Islet precursor cell (in vitro differentiated cells): ENCODE measurements around the gene ANKRD42.
A peak's percentile ranks its signal among the peaks of the same experiment; 100 is the strongest.
"Not testable (repeated sequence)": the region's sequence is repeated elsewhere in the genome, so short reads cannot be mapped to it uniquely, and the experiment has no call there.

Experiments
- DNase-seq: peaks from one replicate; pipeline ENCODE4 v3.0.0-alpha.2; 2018

ANKRD42 gene

DNA sequence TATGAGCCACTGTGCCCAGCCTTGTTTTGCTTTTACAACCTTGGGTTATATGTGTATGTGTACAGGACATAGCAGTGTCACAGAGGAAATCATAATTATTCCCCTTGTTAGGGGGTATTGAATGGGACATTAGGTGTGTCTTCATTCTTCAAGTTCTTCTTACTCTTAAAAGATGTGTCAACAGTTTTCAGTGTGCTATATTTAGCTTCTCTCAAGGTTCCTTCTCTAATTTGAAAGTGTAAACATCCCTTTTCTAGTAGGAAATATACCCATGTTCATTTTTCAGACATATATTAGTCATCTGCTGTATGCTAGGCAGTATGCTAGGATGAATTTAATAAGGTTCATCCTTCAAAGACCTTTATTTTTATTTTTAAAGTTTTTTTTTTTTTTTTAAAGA lies 19.5 kb upstream of the ANKRD42 start:
- DNase-seq, result no peak

GRCh38 chr11:83175815-83176214 lies 17.7 kb upstream of the ANKRD42 start:
- no peak for DNase-seq

DNA sequence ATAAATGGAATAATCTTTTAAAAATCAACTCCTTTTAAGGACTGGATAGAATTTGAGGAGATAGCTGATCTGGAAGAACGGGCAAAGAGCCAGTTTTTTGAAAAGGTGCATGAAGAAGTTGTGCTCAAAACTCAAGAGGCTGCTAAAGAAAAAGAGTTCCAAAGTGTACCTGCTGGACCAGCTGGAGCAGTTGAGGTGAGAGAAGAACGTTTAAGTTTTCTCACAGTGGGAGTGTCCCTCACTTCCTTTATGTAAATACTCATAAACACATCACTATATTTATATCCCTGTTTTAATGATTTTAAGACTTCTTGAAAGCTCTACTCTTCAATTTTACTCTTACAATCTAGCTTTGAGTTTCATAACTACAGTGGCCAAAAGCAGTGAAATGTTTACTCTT lies 11.7 kb upstream of the ANKRD42 start:
- no peak for DNase-seq

DNA sequence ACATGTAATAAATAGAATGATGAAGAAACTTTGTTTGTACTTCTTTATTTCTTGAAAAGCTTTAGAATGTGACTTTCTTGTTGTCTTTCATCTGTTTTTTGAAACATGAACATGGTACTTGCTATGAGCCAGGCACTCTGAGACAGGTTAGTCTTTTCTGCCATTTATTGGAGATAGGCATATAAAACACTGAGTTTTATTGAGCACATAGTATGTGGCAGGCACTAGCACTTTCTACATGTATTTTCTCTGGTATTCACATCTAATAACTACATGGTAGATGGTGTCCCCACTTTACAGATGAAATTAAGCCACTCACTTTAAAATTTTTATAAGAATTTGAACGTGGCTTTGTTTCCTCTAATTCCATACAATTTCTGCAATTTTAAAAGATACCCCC lies 7.7 kb upstream of the ANKRD42 start:
- no peak for DNase-seq

DNA sequence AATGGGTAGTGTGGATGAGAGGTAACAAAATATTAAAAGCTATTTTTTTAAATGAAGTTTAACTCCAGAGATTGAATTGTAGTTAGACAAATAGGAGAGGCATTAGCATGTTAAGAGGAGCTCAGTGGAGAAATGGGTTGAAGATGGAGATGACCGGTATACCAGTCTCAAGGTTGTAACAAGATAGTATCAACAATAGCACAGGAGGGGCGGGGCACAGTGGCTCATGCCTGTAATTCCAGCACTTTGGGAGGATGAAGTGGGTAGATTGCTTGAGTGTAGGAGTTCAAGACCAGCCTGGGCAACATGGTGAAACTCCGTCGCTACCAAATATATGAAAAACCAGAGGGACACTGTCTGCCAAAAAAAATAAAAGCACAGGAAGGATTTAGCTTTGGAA lies 6.0 kb upstream of the ANKRD42 start:
- DNase-seq, result no peak

DNA sequence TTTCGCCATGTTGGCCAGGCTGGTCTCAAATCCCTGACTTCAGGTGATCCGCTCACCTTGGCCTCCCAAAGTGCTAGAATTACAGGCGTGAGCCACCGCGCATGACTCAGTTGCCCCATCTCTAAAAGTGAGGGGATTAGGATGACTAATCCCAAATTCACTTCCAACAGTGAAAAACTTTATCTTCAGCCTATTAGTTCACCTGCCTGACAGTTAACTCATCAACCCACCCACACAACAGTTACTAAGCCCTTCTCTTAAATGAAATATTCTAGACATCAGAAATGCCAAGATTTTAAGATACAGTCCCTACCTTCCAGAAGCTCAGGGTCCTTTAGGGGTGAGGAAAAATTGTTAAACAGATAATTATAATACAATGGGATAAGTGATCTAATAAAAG lies 2.0 kb upstream of the ANKRD42 start:
- DNase-seq, result no peak

GRCh38 chr11:83191986-83192385 lies 1.5 kb upstream of the ANKRD42 start:
- no peak for DNase-seq

- no peak for DNase-seq
Measured at GRCh38 chr11:83192606-83193245, 786 bp upstream of the ANKRD42 start.

- DNase-seq, result peak; percentile 82
Measured at GRCh38 chr11:83194281-83195142, 1.0 kb downstream of the ANKRD42 start.

- no peak for DNase-seq
Measured at GRCh38 chr11:83195143-83195466, 1.6 kb downstream of the ANKRD42 start.

DNA sequence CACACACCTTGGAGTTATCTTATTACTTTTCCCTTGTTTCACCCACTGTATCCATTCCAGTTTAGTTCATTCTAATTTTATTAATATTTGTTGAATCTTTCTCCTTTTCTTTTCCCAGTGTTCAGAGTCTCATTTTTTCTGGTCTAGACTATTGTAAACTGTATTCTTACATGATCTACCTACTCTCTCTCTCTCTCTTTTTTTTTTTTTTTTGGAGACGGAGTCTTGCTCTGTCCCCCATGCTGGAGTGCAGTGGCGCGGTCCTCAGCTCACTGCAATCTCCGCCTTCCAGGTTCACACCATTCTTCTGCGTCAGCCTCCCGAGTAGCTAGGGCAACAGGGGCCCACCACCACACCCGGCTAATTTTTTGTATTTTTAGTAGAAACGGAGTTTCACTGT lies 2.1 kb downstream of the ANKRD42 start:
- DNase-seq, result no peak

DNA sequence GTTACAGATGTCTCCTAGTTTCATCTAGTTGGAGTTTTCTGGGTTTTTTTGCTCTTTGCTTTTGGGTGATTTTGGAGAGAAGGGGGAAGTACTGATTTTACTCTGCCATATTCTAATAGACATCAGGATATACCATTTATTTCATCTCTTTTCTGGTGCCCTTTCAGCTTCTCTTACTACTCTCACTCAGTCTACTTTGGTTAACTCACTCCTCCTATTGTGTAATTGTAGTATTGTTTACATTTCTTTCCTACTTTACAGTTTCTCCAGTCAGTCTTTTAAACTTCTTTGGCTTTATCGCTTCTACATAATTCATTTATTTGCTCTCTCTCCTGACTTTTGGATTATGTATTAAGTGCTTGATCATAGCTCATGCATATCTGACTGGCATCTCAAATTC lies 6.5 kb downstream of the ANKRD42 start:
- DNase-seq, result no peak

DNA sequence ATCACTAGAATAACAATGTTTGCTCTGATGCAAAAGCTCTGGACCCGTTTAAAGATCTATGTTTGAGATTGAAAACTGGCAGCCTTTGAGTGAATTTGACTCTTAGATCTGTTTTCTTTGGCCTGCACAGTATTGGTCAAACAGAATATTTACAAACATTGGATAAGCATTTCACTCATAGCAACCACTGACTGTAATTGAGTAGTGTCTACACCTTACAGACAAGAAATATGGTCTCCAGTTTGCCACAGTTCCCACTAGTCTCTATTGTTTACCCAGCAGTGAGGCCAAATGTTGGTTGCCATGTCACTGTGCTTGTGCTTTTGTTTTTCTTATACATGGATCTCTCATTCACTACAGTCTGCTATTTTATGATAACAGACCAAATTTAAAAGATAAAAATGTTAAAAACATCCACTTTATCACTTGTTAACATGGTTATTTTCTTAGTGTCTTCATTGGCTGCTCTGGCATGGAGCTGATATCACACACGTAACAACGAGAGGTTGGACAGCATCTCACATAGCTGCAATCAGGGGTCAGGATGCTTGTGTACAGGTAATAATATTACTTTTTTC lies 12.2 kb downstream of the ANKRD42 start:
- DNase-seq, result no peak

DNA sequence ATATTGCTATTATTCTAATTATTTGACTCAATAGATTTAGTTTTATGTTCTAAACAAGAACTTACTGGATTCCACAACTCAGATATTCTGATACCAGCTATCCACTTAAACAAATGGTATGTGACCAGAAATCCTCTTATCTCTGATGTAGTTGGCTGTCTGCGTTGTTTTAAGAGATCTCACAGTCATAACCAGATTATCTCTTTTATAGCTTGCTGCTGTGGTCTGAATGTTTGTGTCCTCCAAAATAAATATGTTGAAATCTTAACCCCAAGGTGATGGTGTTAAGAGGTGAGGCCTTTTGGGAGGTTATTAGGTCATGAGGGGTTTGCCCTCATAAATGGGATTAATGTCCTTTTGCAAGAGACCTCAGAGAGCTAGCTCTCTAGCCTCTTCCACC lies 12.7 kb downstream of the ANKRD42 start:
- DNase-seq, result no peak

GRCh38 chr11:83206771-83207382 lies 13.4 kb downstream of the ANKRD42 start:
- DNase-seq, result not testable (repeated sequence)

- peak; percentile 58 for DNase-seq
Measured at GRCh38 chr11:83219095-83219494, 25.6 kb downstream of the ANKRD42 start.

GRCh38 chr11:83220260-83220659 lies 26.7 kb downstream of the ANKRD42 start:
- no peak for DNase-seq

GRCh38 chr11:83221694-83222093 lies 28.2 kb downstream of the ANKRD42 start:
- DNase-seq, result no peak

DNA sequence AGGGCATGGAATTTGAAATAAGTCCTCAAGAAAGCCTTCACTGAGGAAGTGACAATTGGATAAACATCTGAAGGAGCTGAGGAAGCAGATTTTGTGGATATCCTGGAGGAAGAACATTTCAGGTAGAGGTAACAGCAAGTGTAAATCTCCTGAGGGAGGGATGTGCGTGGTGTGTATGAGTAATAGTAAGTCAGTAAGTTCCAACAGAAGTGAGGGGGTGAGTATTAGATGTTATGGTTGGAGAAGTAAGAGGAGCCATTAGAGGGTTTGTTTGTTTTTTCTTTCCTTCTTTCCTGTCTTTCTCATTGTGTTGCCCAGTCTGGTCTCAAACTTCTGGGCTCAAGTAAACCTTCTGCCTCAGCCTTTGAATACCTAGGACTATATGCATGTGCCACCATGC lies 29.0 kb downstream of the ANKRD42 start:
- DNase-seq, result no peak

- no peak for DNase-seq
Measured at GRCh38 chr11:83223457-83223856, 29.9 kb downstream of the ANKRD42 start.

DNA sequence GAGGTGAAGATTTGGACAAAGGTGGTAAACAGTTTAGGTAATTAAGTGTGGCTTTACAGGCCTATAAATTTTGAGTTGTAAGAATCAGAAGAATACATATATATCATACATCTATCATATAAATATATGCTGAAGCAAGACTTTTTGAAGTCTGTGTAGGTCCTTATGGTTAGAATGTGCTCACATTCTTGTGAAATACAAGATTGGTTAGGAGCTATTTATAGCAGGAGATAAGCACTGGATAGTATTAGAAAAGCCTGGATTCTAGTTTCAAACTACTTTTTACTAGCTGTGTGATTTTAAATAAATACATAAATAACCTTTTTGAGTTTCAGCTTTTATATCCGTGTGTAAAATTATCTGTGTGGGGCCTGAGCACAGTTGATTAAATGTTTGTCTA lies 42.3 kb downstream of the ANKRD42 start:
- no peak for DNase-seq

DNA sequence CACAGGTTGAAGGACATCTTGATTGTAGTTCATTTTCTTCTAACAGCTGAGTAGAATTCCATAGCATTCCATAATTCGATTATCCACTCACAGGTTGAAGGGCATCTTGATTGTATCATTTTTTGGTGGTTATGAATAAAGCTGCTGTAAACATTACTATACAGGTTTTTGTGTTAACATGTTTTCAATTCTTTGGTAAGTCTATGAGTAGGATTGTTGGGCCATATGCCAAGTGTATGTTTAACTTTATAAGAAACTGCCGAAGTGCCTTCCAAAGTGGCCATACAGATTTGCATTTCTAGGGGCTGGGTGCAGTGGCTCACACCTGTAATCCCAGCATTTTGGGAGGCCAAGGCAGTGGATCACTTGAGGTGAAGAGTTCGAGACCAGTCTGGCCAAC lies 44.6 kb downstream of the ANKRD42 start:
- DNase-seq, result no peak

GRCh38 chr11:83241291-83241946 lies 47.9 kb downstream of the ANKRD42 start:
- DNase-seq, result peak; percentile 68
